GM23338 (cell line): ENCODE data around the gene MRTFA. TPM values are rescaled to one million over a fixed set of nuclear protein-coding genes. Genes with fewer than 3 reads are reported as not detected.

Experiments
- ATAC-seq: fragments of 200-7000 bp; cut with Tn5 transposase; 3 replicates; pipeline ENCODE4 v1.9.1; 2020
- DNase-seq: peaks from one replicate; pipeline ENCODE4 v3.0.0-alpha.2; 2015; ENCODE audit warnings: low spot score
- H2AFZ ChIP-seq: fragments of 200-600 bp; sonication (generic); 2 replicates; pipeline ENCODE4 v1.8.0; 2016; ENCODE audit warnings: antibody characterized with exemption, mild to moderate bottlenecking, moderate library complexity
- H3F3A ChIP-seq: fragments of 200-600 bp; sonication (generic); replicated peaks from 2 replicates; pipeline ENCODE4 v1.8.0; 2017; ENCODE audit warnings: antibody characterized with exemption, mixed run types, low read depth
- H3K27ac ChIP-seq: fragments of 200-600 bp; sonication (generic); 2 replicates; pipeline ENCODE4 v1.6.1; 2016; ENCODE audit warnings: low read depth
- H3K27me3 ChIP-seq: fragments of 200-600 bp; sonication (generic); 2 replicates; pipeline ENCODE4 v1.8.0; 2016; ENCODE audit warnings: mild to moderate bottlenecking, mixed run types, moderate library complexity; ENCODE audit not compliant: insufficient read depth
- H3K36me3 ChIP-seq: fragments of 200-600 bp; sonication (generic); 2 replicates; pipeline ENCODE4 v1.8.0; 2016; ENCODE audit warnings: mild to moderate bottlenecking; ENCODE audit not compliant: insufficient read depth
- H3K4me1 ChIP-seq: fragments of 200-600 bp; sonication (generic); 2 replicates; pipeline ENCODE4 v1.8.0; 2016; ENCODE audit warnings: mild to moderate bottlenecking, moderate library complexity; ENCODE audit not compliant: insufficient read depth
- H3K4me2 ChIP-seq: fragments of 200-600 bp; sonication (generic); 2 replicates; pipeline ENCODE4 v1.7.1; 2017; ENCODE audit warnings: mixed run types
- H3K4me3 ChIP-seq: fragments of 200-600 bp; sonication (generic); 2 replicates; pipeline ENCODE4 v1.6.1; 2016; ENCODE audit warnings: mixed run types
- H3K79me2 ChIP-seq: fragments of 200-600 bp; sonication (generic); replicated peaks from 2 replicates; pipeline ENCODE4 v1.8.0; 2017; ENCODE audit warnings: mild to moderate bottlenecking; ENCODE audit not compliant: insufficient read depth
- H3K9me2 ChIP-seq: fragments of 200-600 bp; sonication (generic); 2 replicates; pipeline ENCODE4 v1.8.0; 2017; ENCODE audit not compliant: insufficient read depth
- H4K20me1 ChIP-seq: fragments of 200-600 bp; sonication (generic); replicated peaks from 2 replicates; pipeline ENCODE4 v1.8.0; 2017; ENCODE audit warnings: mild to moderate bottlenecking; ENCODE audit not compliant: insufficient read depth
- H3K27ac Mint-ChIP-seq: 2 replicates; pipeline ENCODE4 v1.8.0; 2020; ENCODE audit warnings: inconsistent platforms, mild to moderate bottlenecking, moderate library complexity, mixed read lengths
- H3K27me3 Mint-ChIP-seq: 3 replicates; pipeline ENCODE4 v1.8.0; 2022; ENCODE audit warnings: low read depth, mild to moderate bottlenecking, moderate library complexity, mixed read lengths, inconsistent platforms; ENCODE audit not compliant: insufficient read depth, poor library complexity
- H3K36me3 Mint-ChIP-seq: 3 replicates; pipeline ENCODE4 v1.8.0; 2021; ENCODE audit warnings: low read depth, mild to moderate bottlenecking, inconsistent platforms, moderate library complexity, mixed read lengths
- H3K4me1 Mint-ChIP-seq: 3 replicates; pipeline ENCODE4 v1.8.0; 2020; ENCODE audit warnings: mild to moderate bottlenecking, inconsistent platforms, mixed read lengths
- H3K4me3 Mint-ChIP-seq: 3 replicates; pipeline ENCODE4 v1.8.0; 2021; ENCODE audit warnings: moderate library complexity, mild to moderate bottlenecking, inconsistent platforms, mixed read lengths
- H3K9me3 Mint-ChIP-seq: 3 replicates; pipeline ENCODE4 v1.8.0; 2020; ENCODE audit warnings: moderate library complexity, mild to moderate bottlenecking, inconsistent platforms, mixed read lengths
- CREB1 ChIP-seq: fragments of 250-450 bp; sonication (Bioruptor Pico); IDR thresholded peaks from 2 replicates; pipeline ENCODE4 v1.5.0; 2020; ENCODE audit warnings: low read depth, mild to moderate bottlenecking, moderate library complexity
- CTCF ChIP-seq, 2 experiments: fragments of 200-600 bp in 1 of 2; sonication (generic) in 1 of 2; conservative IDR thresholded peaks; 2 replicates each; pipeline versions ENCODE4 v1.5.1 to v1.6.1; 2016 to 2017; ENCODE audit warnings: antibody characterized with exemption in 2 of 2, low read depth in 2 of 2, mild to moderate bottlenecking in 2 of 2, moderate library complexity in 1 of 2
- ETS1 ChIP-seq: IDR thresholded peaks from 2 replicates; pipeline ENCODE4 v1.6.1; 2016; ENCODE audit warnings: antibody characterized with exemption
- EZH2 ChIP-seq: fragments of 200-600 bp; sonication (generic); IDR thresholded peaks from one replicate; pipeline ENCODE4 v1.8.0; 2017; ENCODE audit warnings: antibody characterized with exemption, mild to moderate bottlenecking, low read depth; ENCODE audit not compliant: unreplicated experiment
- EZH2phosphoT487 ChIP-seq: fragments of 200-600 bp; sonication (generic); IDR thresholded peaks from one replicate; pipeline ENCODE4 v1.8.1; 2018; ENCODE audit warnings: antibody characterized with exemption; ENCODE audit not compliant: unreplicated experiment
- JUNB ChIP-seq: IDR thresholded peaks from one replicate; pipeline ENCODE4 v1.6.1; 2016; ENCODE audit warnings: antibody characterized with exemption; ENCODE audit not compliant: unreplicated experiment
- NANOG ChIP-seq: IDR thresholded peaks from 2 replicates; pipeline ENCODE4 v1.6.1; 2016; ENCODE audit warnings: antibody characterized with exemption, borderline replicate concordance
- POLR2AphosphoS5 ChIP-seq: IDR thresholded peaks from 2 replicates; pipeline ENCODE4 v1.6.1; 2016; ENCODE audit warnings: antibody characterized with exemption, low read depth
- REST ChIP-seq: IDR thresholded peaks from one replicate; pipeline ENCODE4 v1.6.1; 2018; ENCODE audit warnings: antibody characterized with exemption; ENCODE audit not compliant: unreplicated experiment
- STAT1 ChIP-seq: IDR thresholded peaks from one replicate; pipeline ENCODE4 v1.6.1; 2016; ENCODE audit warnings: antibody characterized with exemption; ENCODE audit not compliant: unreplicated experiment
- ZNF114 ChIP-seq: fragments of 250-450 bp; sonication (Bioruptor Pico); IDR thresholded peaks from 2 replicates; pipeline ENCODE4 v1.5.0; 2020; ENCODE audit warnings: mild to moderate bottlenecking, moderate library complexity
- ZNF331 ChIP-seq: fragments of 250-450 bp; sonication (Bioruptor Pico); IDR thresholded peaks from 2 replicates; pipeline ENCODE4 v1.5.0; 2020; ENCODE audit warnings: low read depth, mild to moderate bottlenecking, moderate library complexity
- ZNF462 ChIP-seq: fragments of 250-450 bp; sonication (Bioruptor Pico); IDR thresholded peaks from 2 replicates; pipeline ENCODE4 v1.5.0; 2020; ENCODE audit warnings: mild to moderate bottlenecking, moderate library complexity
- polyA plus RNA-seq: library from polyadenylated mRNA; unstranded; fragments of >200 nt; fragmentation: Nextera tagmentation; extraction: Ambion mirVana; gene quantifications from 2 replicates; pipeline ENCODE4 v1.2.1, GENCODE V29; 2016
- total RNA-seq: library from RNA; depleted of rRNA; stranded (reverse); fragments of >200 nt; shearing (Covaris generic); gene quantifications from 2 replicates; pipeline ENCODE4 v1.2.3, GENCODE V29; 2014

Gene MRTFA
- total and polyA plus RNA-seq, 2 experiments from 2014 or later, result 18.1 to 92.4 TPM

- Histone ChIP-seq H2AFZ (no peak overlapping the region), H3F3A (0 out of 2 replicates have a peak, but pooled peaks cover 4% of the 10 kb centered on the region)
- no peak overlapping the region for H3K27ac Mint-ChIP-seq
Measured at GRCh38 chr22:40645579-40646197, 9.2 kb upstream of the MRTFA start.

More at GRCh38 chr22:40645579-40646197, 9.2 kb upstream of the MRTFA start:
- no peak for TF ChIP-seq JUNB
- no peak for TF ChIP-seq EZH2
- TF ChIP-seq STAT1, result no peak
- no peak for TF ChIP-seq ZNF462 (CRISPR knock-in tag)
- TF ChIP-seq REST, result no peak
- no peak for TF ChIP-seq CTCF (conservative IDR thresholded peaks at IDR 0.05; ENCODE audit: low read depth in 2 of 2)
- no peak for TF ChIP-seq ETS1
- TF ChIP-seq NANOG, result no peak
- no peak for TF ChIP-seq ZNF114 (CRISPR knock-in tag)
- no peak for TF ChIP-seq POLR2AphosphoS5
- TF ChIP-seq EZH2phosphoT487, result no peak
- no peak for TF ChIP-seq CREB1 (CRISPR knock-in tag)
- no peak for TF ChIP-seq ZNF331 (CRISPR knock-in tag)
- no peaks in the 10 kb centered on the region for H3K36me3 ChIP-seq
- Mint-ChIP-seq H3K27me3 (peaks cover 8% of the 10 kb centered on the region), H3K4me1 (no peaks in the 10 kb centered on the region; the same call in 1 of the 3 replicates), H3K9me3 (no peaks in the 10 kb centered on the region), H3K36me3 (no peaks in the 10 kb centered on the region), H3K4me3 (no peak overlapping the region)
- no peak overlapping the region for H3K27ac ChIP-seq
- no peaks in the 10 kb centered on the region for H3K27me3 ChIP-seq
- H3K4me2 ChIP-seq, result no peak overlapping the region
- H3K4me1 ChIP-seq, result no peaks in the 10 kb centered on the region
- H3K9me2 ChIP-seq, result no peaks in the 10 kb centered on the region
- no peak overlapping the region for H3K4me3 ChIP-seq
- ATAC-seq, result no peak
- DNase-seq, result no peak
- no peaks in the 10 kb centered on the region for H3K79me2 ChIP-seq
- no peaks in the 10 kb centered on the region for H4K20me1 ChIP-seq
